Fibroblast of lung (primary cell): ENCODE measurements around the gene PDZRN4. TPM values are rescaled to one million over a fixed set of nuclear protein-coding genes. Genes with fewer than 3 reads are reported as not detected.

Source experiments
- DNase-seq, 2 donors: peaks; one replicate each; pipeline versions ENCODE4 v3.0.0 to v3.0.0-alpha.2; 2010; ENCODE audit warnings: low read depth in 2 of 2
- H2AFZ ChIP-seq: 2 replicates; pipeline ENCODE4 v1.5.1; 2012; ENCODE audit warnings: low read length, control low read depth, inconsistent platforms
- H3K27ac ChIP-seq: 2 replicates; pipeline ENCODE4 v1.5.1; 2011; ENCODE audit warnings: low read length, control low read depth; ENCODE audit not compliant: insufficient read depth
- H3K27me3 ChIP-seq: 2 replicates; pipeline ENCODE4 v1.5.1; 2011; ENCODE audit warnings: mild to moderate bottlenecking, low read length; ENCODE audit not compliant: control insufficient read depth, insufficient read depth
- H3K36me3 ChIP-seq: 2 replicates; pipeline ENCODE4 v1.5.1; 2011; ENCODE audit warnings: low read length; ENCODE audit not compliant: control insufficient read depth, insufficient read depth
- H3K4me1 ChIP-seq: 2 replicates; pipeline ENCODE4 v1.5.1; 2011; ENCODE audit warnings: low read length; ENCODE audit not compliant: control insufficient read depth, insufficient read depth; ENCODE audit errors: extremely low read depth
- H3K4me2 ChIP-seq: 2 replicates; pipeline ENCODE4 v1.5.1; 2011; ENCODE audit warnings: low read length, control low read depth; ENCODE audit not compliant: insufficient read depth; ENCODE audit errors: extremely low read depth
- H3K4me3 ChIP-seq, 4 experiments: fragments of 200-600 bp in 1 of 4; sonication (generic) in 1 of 4; replicated peaks in 1 of 4; 2 replicates each; pipeline ENCODE4 v1.5.1; 2011 to 2016; ENCODE audit warnings: low read length in 4 of 4, low read depth in 3 of 4, mild to moderate bottlenecking in 3 of 4, control low read depth in 2 of 4, inconsistent platforms in 1 of 4, mixed read lengths in 1 of 4; ENCODE audit not compliant: insufficient read depth in 1 of 4; ENCODE audit errors: control extremely low read depth in 1 of 4
- H3K79me2 ChIP-seq: 2 replicates; pipeline ENCODE4 v1.5.1; 2012; ENCODE audit warnings: mild to moderate bottlenecking, low read length, inconsistent platforms; ENCODE audit not compliant: control insufficient read depth, insufficient read depth
- H3K9ac ChIP-seq: 2 replicates; pipeline ENCODE4 v1.5.1; 2011; ENCODE audit warnings: mild to moderate bottlenecking, low read length, control low read depth; ENCODE audit not compliant: insufficient read depth
- H3K9me3 ChIP-seq: 2 replicates; pipeline ENCODE4 v1.5.1; 2012; ENCODE audit warnings: low read depth, low read length; ENCODE audit not compliant: control insufficient read depth, insufficient read depth
- H4K20me1 ChIP-seq: 2 replicates; pipeline ENCODE4 v1.5.1; 2011; ENCODE audit warnings: low read length; ENCODE audit not compliant: control insufficient read depth, insufficient read depth; ENCODE audit errors: extremely low read depth
- CTCF ChIP-seq, 2 donors: IDR thresholded peaks in 1 of 2; conservative IDR thresholded peaks in 1 of 2; 1 replicate in 1 of 2; 2 replicates in 1 of 2; pipeline ENCODE4 v1.5.1; 2011 to 2012; ENCODE audit warnings: low read length in 2 of 2, control low read depth in 1 of 2, inconsistent platforms in 1 of 2, low read depth in 1 of 2, mild to moderate bottlenecking in 1 of 2
- EZH2 ChIP-seq: IDR thresholded peaks from 2 replicates; pipeline ENCODE4 v1.5.1; 2012; ENCODE audit warnings: low read length, control low read depth, mild to moderate bottlenecking; ENCODE audit errors: missing control alignments
- polyA plus RNA-seq, 2 donors: library from polyadenylated mRNA; depleted of rRNA in 1 of 2; stranded (reverse) in 1 of 2; unstranded in 1 of 2; fragments of >200 nt; gene quantifications; 2 replicates each; pipeline ENCODE4 v1.2.1, GENCODE V29; 2011 to 2012; ENCODE audit warnings: missing spikeins in 1 of 2
- total RNA-seq: library from RNA; depleted of rRNA; stranded (reverse); fragments of >200 nt; gene quantifications from 2 replicates; pipeline ENCODE4 v1.2.1, GENCODE V29; 2014

Gene PDZRN4
- total and polyA plus RNA-seq, 2 donors (not counting 1 experiment from before 2014, with no cell fraction given), result not detected

- Histone ChIP-seq H3K4me1 (no peaks in the 10 kb centered on the region), H3K27me3 (no peaks in the 10 kb centered on the region), H3K79me2 (no peaks in the 10 kb centered on the region), H3K9me3 (no peaks in the 10 kb centered on the region), H3K4me3 (no peak overlapping the region), H3K27ac (no peak overlapping the region), H4K20me1 (no peaks in the 10 kb centered on the region), H2AFZ (no peak overlapping the region), H3K9ac (no peak overlapping the region), H3K36me3 (no peaks in the 10 kb centered on the region), H3K4me2 (no peak overlapping the region)
- DNase-seq, result no peak
- TF ChIP-seq EZH2 (no peak), CTCF (conservative IDR thresholded peaks at IDR 0.05 in 1 of 2, IDR thresholded peaks at IDR 0.05 in 1 of 2; ENCODE audit: low read depth in 1 of 2, low read length in 2 of 2) (no peak)
These were observed 245.3 kb downstream of the PDZRN4 start for GRCh38 chr12:41433460-41433859.

- no peak for TF ChIP-seq EZH2
- no peak for TF ChIP-seq CTCF (conservative IDR thresholded peaks at IDR 0.05 in 1 of 2, IDR thresholded peaks at IDR 0.05 in 1 of 2; ENCODE audit: low read depth in 1 of 2, low read length in 2 of 2)
- Histone ChIP-seq H3K9me3 (no peaks in the 10 kb centered on the region), H2AFZ (no peak overlapping the region), H3K4me2 (no peak overlapping the region), H3K27ac (no peak overlapping the region), H3K79me2 (no peaks in the 10 kb centered on the region), H4K20me1 (no peaks in the 10 kb centered on the region), H3K4me1 (no peaks in the 10 kb centered on the region), H3K9ac (no peak overlapping the region), H3K4me3 (no peak overlapping the region), H3K36me3 (no peaks in the 10 kb centered on the region), H3K27me3 (no peaks in the 10 kb centered on the region)
- DNase-seq, result no peak
These were observed 248.0 kb downstream of the PDZRN4 start for GRCh38 chr12:41436076-41436475.

- Histone ChIP-seq H3K4me2 (no peak overlapping the region), H3K36me3 (no peaks in the 10 kb centered on the region), H3K9me3 (no peaks in the 10 kb centered on the region), H3K4me3 (no peak overlapping the region), H3K9ac (no peak overlapping the region), H3K27ac (no peak overlapping the region), H2AFZ (no peak overlapping the region), H4K20me1 (no peaks in the 10 kb centered on the region), H3K4me1 (no peaks in the 10 kb centered on the region), H3K27me3 (no peaks in the 10 kb centered on the region), H3K79me2 (no peaks in the 10 kb centered on the region)
- DNase-seq, result peak in 1 of 2 donors; percentile 5
- no peak for TF ChIP-seq EZH2
- no peak for TF ChIP-seq CTCF (conservative IDR thresholded peaks at IDR 0.05 in 1 of 2, IDR thresholded peaks at IDR 0.05 in 1 of 2; ENCODE audit: low read depth in 1 of 2, low read length in 2 of 2)
These were observed 249.4 kb downstream of the PDZRN4 start for GRCh38 chr12:41437563-41437962.
